GM21360 (cell line): Measurements from ENCODE around the gene SMG6.
"Not testable (repeated sequence)": the region's sequence is repeated elsewhere in the genome, so short reads cannot be mapped to it uniquely, and the experiment has no call there.

Experiments
- ATAC-seq: cut with Tn5 transposase; IDR thresholded peaks from one replicate; pipeline ENCODE4 v1.9.1; 2021; ENCODE audit warnings: mild to moderate bottlenecking, moderate library complexity; ENCODE audit not compliant: unreplicated experiment

The SMG6 gene

DNA sequence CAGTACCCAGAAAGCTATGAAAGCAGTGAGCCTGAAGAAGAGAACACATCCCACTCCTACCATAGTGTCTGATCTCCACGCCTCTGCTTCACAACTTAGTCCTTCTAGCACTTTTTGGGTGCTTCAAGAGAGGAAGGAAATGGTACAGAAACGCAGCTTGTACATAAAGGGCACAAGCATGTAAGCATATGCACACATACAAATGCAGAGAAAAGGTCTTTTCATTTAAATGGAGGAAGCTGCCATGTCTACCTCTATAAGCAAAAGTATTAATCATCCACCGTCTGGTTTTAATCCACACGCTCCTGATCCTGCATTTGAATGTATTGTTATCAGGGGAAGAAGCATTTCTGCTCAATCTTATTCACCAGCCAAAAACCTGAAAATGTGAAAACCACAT is 148.0 kb downstream of the SMG6 start:
- no peak for ATAC-seq

DNA sequence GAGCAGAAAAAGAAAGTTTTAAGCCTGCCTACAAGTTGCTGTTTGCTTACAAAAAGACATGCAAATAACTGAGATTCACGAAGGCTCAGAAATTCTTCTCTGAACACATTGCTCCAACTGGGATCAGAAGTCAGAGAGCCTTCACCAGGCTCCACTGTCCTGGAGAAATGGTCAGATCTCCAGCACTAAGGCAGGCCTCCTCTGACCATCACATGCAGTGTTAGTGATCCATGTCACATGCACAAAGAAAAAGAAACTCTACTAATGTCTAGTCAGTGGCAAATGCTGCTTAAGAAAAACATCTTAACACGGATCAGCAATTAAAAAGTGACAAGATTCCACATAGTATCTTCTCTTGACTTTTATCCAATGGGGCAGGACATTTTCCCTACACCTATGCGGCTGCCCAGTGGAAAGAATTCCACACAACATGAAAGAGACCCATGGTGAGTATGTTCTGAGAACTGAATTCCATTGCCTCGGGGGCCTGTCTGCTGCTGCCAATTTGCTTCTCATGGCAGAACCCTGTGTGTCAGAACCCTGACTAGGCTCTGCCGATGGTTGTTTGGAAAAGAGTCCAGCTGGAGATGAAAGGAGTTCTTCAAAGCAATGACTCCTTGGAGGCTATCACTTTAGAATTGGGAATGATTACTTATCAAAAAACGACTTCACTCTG is 152.1 kb downstream of the SMG6 start:
- no peak for ATAC-seq

DNA sequence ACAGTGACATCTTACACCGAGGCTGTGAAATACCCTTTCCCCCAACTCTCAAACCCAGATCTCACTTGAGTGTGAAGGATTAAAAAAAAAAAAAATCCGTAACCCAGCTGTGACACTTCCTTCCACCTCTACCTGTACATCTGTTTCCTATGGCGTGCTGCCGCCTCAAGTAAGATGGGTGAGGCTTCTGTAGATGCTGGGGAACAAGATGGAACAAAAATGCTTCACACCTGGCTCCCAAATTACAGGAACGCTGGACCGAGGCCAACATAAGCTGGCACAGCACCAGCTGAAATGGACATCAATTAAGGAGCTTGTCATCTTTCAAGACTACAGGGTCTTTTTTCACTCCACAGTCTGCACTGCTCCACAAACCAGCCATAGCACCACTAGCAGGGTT is 152.8 kb downstream of the SMG6 start:
- ATAC-seq = no peak

DNA sequence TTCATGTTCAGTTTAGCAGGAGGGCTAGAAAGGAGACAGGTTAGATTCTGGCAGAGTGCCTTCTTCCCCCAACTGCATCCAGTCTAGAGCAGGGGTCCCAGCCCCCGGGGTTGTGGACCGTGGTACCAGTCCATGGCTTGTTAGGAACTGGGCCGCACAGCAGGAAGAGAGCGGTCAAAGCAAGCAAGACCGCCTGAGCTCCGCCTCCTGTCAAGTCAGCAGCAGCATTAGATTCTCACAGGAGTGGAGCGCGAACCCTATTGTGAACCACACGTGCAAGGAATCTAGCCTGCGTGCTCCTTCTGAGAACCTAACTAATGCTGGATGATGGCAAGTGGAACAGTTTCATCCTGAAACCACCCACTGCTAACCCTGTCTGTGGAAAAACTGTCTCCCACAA is 153.7 kb downstream of the SMG6 start:
- no peak for ATAC-seq

DNA sequence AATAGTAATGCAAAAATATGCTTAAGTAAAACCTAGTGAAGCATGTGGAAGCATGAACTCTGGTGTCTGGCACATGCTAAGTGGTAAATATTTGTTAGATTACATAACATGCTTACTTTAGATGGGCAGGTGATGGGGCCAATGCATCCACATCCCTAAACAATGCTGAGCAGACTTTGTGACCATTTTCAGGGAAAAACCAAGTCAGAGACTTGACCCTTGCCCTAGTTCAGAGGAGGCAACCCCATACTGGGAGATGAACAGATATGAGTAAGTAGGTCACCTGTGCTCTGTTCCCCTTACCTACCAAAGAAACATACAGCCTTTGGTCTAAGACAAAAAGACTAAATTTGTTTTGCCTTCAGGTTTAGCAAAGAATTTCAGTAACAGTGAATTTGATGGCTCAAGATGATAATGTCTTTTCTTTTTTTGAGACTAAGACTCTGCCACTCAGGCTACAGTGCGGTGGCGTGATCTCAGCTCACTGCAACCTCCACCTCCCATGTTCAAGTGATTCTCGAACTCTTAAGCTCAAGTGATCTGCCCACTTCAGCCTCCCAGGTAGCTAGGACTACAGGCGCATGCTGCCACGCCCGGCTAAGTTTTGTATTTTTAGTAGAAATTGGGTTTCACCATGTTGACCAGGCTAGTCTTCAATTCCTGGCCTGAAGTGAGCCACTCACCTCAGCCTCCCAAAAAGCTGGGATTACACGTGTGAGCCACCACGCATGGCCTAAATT is 157.3 kb downstream of the SMG6 start:
- no peak for ATAC-seq

DNA sequence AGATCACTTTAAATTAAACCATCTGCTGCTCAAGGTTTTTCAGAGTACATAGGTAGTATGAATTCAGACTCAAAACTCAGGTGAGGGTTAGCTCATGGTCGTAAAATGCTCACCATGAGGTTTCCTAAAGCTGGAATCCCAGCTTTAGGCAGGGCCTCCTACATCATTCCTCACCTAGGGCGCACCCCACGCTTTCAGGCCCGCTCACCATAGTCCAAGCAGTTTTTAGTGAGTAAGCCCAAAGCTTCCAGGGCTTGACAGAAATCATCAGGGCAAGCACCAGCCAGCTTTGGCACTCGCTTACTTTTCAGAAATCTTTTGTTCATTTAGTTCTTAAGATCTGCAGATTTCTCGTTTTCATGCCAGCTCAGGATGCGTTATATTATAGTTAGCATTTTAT is 158.9 kb downstream of the SMG6 start:
- ATAC-seq = no peak

DNA sequence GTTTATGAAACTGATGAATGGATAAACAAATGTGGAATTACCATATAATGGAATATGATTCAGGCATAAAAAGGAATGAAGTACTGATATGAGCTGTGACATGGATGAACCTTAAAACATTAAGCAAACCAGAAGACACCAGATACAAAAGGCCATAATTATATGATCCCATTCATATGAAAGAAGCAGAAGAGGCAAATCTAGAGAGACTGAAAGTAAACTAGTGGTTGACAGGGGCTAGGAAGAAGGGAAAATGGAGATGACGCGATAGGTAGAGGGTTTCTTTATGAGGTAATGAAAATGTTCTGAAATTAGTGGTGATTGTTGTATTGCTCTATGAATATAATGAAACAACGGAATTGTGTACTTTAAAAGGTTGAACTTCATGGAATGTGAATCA is 160.3 kb downstream of the SMG6 start:
- no peak for ATAC-seq

DNA sequence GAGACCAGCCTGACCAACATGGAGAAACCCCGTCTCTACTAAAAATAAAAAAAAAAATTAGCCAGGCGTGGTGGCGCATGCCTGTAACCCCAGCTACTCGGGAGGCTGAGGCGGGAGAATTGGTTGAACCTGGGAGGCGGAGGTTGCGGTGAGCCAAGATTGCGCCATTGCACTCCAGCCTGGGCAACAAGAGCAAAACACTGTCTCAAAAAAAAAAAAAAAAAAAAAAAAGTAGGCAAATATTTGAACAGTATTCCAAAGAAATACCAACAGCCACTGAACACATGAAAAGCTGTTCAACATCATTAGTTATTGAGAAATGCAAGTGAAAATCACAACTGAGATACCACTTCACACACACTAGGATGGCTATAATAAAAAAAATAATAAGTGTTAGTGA is 160.9 kb downstream of the SMG6 start:
- ATAC-seq = not testable (repeated sequence)

DNA sequence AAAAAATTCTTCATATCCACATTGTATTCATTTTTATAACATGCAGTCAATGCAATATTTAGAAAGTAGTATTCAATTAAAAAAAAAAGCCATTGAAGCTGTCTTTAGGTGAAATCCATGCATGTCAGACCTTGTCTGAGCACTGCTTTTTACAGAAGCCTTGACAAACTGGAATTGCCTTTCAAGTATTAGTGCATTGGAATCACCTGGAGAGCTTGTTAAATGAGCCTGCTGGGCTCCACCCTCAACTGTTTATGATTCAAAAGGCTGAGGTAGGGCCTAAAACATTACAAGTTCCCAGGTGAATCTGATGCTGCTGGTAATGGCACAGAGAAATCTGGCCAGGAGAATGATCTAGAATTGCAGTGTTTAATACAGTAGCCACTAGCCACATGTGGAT is 162.9 kb downstream of the SMG6 start:
- ATAC-seq = no peak

DNA sequence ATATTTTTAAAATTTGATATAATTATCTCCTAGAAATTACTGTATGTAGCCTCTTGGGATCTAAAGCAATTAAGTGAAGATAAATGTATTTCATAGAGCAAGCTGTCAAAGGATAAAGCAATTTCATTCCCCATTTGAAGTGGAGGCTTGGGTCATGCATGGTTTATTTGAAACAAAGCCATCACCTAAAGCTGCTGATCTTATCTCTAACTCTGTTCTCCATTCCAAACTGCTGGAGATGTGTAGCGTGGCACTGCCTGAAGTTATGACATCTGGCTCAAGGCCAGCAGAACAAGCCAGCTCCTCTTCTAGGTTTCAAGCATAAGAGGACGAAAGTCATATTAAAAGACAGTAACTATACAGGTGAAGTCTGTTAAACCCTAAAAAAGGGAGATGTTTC is 164.8 kb downstream of the SMG6 start:
- peak; percentile 21 for ATAC-seq

DNA sequence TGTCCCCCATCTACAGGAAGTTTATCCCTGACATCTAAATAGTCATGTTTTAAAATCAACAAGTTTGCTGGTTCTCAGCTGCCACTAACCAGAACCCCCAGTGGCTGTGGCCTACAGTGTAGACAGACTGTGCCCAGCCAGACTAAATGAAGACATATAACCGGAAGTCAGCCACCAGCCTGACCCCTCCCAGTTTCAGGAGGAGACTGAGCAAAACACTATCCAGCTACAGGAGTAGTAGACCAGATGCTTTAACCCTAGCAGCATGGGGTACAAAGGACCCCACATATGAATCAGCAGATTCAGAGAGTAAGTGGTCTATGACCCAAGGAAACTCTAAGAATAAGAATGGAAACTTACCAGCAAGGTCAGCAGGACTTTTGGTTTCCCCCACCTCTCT is 165.3 kb downstream of the SMG6 start:
- peak; percentile 44 for ATAC-seq

DNA sequence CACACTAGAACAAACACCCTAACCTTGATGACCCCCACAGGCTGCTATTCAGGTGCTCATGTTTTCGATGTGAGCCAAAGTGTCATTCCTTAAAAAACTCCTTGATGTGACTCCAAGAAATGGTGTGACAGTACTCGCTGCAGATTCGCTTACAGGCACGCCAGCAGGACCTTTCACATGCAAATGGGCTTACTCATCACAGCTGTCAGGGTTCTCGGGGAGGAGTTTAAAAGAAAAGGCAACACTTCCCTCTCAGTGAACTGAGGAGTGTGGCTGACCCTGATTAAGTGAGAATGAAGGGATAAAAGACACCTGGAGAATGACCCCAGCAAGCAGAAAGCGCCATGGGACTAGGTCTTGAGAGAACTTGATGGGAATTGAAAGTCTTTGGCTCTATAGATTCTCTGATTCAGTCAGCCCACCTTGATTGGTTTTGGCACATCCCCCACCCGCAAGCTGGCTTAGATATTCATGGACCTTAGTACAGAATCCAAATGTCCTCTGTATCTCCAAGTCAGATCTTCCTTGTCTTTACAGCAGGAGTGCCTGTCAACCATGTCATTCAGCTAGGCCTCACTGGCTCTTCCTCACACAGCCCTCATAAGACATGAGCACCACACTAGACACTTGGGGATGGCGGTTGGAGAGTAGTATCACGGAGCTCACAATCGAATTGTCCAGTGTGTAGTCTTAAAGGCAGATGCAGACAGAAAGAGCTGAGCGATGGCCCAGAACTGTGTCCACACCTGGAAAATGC is 166.1 kb downstream of the SMG6 start:
- ATAC-seq = no peak

DNA sequence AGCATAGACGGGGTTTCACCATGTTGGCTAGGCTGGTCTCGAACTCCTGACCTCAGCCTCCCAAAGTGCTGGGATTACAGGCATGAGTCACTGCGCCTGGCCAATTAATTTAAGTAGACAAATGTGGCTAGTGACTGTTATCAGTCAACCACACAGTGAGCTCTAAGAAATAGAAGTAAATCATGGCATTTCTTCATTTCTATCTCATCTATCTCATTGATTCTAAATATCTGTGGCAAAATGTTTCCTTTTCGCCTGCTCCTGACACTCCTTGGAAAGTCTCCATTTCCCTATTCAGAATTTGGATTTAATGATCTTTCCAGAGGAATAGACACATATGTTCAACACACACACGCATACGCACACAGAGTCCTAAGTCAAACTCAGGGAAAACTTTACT is 167.3 kb downstream of the SMG6 start:
- ATAC-seq = no peak

DNA sequence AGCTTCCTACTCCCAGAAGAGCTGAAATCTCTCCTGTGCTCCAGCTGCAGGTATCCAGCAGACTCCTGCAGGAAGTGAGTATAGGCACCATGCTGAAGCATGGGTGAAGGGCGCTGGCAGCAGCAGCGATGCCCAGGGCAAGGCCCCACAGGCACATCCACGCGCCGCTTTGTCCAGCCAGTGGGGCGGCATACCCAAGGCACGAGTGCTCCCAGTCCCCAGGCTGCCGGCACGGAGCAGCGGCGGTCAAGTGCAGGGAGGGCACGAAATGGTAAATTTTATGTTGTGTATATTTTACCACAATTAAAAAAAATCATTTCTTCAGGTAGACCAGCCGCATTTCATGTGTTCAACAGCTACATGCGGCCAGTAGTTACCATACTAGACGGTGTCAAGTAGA is 175.6 kb downstream of the SMG6 start:
- ATAC-seq = no peak

DNA sequence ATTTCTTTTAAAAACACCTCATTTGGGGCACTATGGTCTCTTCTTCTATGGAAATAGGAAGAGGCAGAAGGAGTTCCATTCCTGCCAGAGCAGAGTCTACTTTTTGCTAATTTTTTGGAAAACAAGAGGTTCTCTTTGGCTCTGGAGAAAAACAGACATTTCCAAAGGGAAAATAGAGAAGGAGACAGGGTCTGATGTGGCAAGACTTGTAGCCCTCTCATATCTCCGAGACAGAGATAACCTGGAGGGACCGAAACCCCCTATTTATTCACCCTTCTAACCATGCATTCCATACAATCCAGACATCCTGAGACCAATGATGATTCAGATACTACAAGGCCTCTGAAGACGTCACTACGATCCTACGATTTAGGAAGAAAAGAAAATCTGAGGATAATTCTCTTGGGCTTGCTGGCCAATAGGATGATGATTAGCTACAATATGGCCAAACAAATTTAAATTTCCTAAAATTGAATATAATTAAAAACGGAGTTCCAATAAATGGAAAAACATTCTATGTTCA is 178.5 kb downstream of the SMG6 start:
- no peak for ATAC-seq

DNA sequence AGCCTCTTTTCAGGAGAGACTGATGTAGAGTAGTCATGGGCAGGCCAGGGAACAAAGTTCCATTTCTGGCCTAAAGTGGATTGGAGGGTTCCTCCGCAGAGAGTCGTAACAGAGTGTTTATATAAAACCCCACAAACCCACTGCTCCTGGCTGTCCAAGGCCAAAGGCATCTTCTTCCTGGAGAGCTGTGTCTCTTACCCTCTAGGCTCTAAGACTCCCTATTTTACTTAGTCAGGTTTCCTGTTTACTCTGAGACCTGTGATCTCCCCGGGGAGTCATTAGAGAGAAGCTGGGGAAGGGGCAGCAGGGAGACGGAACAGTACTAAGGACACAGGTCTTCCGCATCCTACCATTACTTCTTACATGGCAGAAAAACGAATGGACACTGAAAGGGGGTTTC is 179.2 kb downstream of the SMG6 start:
- no peak for ATAC-seq

DNA sequence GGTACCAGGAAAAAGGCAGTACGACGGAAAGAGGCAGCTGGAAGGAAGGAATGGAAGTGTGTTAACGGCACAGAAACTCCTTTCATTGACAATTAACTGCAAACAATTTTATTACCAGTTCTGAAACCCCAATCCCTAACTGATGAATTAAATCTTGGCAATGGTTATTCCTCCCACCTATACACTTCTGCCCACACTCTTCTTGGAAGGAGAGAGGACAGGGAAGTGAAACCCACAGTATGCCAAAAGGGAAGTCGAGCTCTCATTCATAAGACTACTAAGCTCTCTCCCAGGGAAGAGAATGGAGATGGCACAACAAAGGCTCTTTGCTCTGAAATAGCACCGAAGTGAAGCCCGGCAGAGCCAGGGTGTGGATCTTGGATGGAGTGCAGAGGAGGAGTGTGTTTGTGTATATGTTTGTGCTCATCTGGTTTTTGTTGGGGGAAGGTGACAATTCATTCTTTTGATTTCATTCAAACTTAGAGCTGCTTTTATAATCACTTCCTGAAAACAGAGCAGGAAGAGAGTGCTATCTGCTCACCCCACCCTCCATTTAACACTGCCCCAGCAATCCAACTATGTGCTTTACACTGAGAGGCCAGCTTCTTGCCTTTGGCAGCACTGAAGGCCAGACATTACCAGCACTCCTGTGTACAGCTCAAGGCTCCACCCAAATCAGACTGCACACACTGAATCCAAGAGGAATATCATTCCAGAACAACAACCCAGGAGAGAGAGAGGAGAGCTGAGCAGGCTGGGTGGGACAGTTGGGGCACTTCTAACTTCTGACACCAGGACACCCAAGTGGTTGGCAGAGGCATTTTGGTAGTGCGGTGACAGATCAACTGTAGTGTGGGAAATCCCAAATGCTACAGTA is 180.0 kb downstream of the SMG6 start:
- ATAC-seq = no peak

DNA sequence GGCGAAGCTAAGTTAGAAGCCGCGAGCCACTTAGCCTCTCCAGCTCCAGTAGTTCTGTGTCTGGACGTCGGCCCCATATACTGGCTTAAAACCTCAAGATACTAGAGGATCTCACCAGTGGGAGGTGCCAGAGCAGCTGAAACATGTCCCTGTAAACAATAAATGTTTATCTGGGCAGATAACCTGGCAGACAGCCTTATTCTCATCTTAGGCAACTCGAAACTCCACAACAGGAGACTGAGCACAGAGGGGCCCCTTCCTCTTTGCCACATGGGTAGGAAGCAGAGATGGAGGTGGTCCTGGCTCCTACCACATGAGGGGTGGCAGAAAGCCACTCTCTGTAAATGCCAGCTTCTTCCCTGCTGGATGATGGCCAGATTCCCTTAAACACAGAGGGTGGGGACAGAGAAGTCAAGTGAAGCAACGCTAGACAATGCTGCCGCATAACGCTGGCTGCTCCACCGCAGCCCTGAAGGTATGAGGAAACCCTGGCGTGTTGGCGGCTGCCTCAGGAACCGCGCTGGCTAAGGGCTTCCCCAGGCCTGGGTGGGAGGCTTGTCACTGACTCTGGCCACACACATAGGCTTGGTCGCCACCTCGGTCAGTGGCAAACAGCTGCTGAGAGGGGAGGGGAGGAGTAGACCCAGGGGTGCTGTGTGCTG is 180.8 kb downstream of the SMG6 start:
- ATAC-seq = no peak

DNA sequence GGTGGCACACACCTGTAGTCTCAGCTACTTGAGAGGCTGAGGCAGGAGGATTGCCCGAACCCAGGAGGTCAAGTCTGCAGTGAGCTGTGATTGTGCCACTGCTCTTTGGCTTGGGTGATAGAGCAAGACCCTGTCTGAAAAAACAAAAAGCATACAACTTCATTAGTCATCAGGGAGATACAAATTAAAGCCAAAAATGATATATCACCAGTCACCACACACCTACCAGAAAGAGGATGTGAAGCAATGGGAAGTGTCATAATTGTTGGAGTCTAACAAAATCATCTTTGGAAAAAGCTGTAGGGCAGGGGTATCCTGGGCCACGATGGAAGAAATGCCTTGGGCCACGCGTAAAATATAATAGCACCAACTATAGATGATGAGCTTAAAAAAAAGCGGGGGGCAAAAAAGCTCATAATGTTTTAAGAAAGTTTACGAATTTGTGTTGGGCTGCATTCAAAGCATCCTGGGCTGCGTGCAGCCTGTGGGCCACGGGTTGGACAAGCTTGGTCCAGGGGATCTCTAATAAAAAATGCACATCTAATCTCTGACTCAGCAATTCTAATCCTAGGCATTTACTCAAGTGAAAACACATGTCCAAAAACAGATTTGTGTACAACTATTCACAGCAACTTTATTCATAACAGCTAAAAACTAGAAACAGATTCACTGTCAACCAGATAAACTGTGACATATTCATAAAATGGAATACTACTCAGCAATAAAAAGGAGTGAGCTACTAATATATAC is 182.8 kb downstream of the SMG6 start:
- ATAC-seq = no peak

DNA sequence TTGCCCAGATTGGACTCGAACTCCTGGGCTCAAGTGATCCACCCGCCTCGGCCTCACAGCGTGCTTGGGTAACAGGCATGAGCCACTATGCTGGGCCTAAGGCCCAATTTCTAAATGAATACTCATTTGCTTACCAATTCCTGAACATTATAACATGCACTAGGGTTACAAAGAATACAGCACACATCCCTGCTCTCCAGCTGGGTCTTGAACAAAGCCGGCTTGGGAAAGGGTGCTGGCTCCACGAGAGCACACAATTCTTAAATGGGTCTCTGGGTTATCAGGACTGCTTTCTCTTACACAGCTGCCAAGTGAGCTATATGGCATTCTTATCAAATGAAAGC is 190.3 kb downstream of the SMG6 start:
- no peak for ATAC-seq
